ENCODE data around the gene RBM44. TPM values are rescaled to one million over a fixed set of nuclear protein-coding genes. Genes with fewer than 3 reads are reported as not detected.
"Not testable (repeated sequence)": the region's sequence is repeated elsewhere in the genome, so short reads cannot be mapped to it uniquely, and the experiment has no call there.

The RBM44 gene
- total RNA-seq, 1 experiment from 2014 or later: 0.94 TPM

DNA sequence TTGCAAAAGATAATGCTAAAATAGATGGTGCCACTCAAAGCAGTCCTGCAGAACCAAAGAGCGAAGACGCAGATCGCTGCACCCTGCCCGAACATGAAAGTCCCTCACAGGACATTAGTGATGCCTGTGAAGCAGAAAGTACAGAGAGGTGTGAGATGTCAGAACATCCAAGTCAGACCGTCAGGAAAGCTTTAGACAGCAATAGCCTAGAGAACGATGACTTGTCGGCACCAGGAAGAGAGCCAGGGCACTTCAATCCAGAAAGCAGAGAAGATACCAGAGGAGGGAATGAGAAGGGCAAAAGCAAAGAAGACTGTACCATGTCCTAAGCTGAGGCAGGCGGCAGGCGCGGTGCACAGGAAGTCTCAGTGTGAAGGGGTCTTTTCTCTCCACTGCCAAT, 34.8 kb upstream of the RBM44 start:
- BruUV-seq (replicated peaks): no TSS peak
- POLR2A ChIA-PET (ENCODE audit: unreplicated experiment): interaction anchor here (0.9 kb wide), 1 partner anchor 86 kb away, joined by 3 read pairs; no protein-coding TSS in a partner anchor
- peaks cover 41% of the 10 kb centered on the region for H3K36me3 ChIP-seq (ENCODE audit: low read depth)

DNA sequence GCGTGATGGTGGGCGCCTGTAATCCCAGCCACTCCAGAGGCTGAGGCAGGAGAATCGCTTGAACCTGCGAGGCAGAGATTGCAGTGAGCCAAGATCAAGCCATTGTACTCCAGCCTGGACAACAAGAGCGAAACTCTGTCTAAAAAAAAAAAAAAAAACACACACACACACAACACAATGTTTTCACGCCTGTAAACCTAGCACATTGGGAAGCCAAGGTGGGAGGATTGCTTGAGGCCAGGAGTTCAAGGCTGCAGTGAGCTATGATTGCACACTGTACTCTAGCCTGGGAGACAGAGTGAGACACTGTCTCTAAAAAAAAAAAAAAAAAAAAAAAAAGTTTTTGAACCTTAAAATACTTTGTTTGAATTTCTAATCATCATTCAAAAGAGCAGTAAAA, 33.5 kb upstream of the RBM44 start:
- POLR2A ChIA-PET (ENCODE audit: unreplicated experiment): interaction anchor here (0.7 kb wide), 1 partner anchor 45 kb away, joined by 36 read pairs; no protein-coding TSS in a partner anchor
- H3K4me3 ChIP-seq: not testable (repeated sequence)
- CTCF ChIA-PET: interaction anchor here (0.7 kb wide), 1 partner anchor 52 kb away, joined by 10 read pairs; no protein-coding TSS in a partner anchor

More for the DNA sequence above, 34.8 kb upstream of the RBM44 start:
- peaks cover 4% of the 10 kb centered on the region; the same call in 1 of the 2 replicates for H3F3A ChIP-seq (ENCODE audit: insufficient read depth, low read depth)
- no peaks in the 10 kb centered on the region for H3K9me2 ChIP-seq (ENCODE audit: insufficient read depth)
- TF ChIP-seq, protein P1, sequence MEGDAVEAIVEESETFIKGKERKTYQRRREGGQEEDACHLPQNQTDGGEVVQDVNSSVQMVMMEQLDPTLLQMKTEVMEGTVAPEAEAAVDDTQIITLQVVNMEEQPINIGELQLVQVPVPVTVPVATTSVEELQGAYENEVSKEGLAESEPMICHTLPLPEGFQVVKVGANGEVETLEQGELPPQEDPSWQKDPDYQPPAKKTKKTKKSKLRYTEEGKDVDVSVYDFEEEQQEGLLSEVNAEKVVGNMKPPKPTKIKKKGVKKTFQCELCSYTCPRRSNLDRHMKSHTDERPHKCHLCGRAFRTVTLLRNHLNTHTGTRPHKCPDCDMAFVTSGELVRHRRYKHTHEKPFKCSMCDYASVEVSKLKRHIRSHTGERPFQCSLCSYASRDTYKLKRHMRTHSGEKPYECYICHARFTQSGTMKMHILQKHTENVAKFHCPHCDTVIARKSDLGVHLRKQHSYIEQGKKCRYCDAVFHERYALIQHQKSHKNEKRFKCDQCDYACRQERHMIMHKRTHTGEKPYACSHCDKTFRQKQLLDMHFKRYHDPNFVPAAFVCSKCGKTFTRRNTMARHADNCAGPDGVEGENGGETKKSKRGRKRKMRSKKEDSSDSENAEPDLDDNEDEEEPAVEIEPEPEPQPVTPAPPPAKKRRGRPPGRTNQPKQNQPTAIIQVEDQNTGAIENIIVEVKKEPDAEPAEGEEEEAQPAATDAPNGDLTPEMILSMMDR (conservative IDR thresholded peaks at IDR 0.05): no peak
- no peak for TF ChIP-seq EZH2 (IDR thresholded peaks at IDR 0.05; ENCODE audit: low read depth)
- H3K27me3 ChIP-seq (ENCODE audit: insufficient read depth, low read depth): no peaks in the 10 kb centered on the region
- no peaks in the 10 kb centered on the region for H3K9me3 ChIP-seq (ENCODE audit: insufficient read depth, low read depth)
- intact Hi-C loops (cut with micrococcal nuclease; ENCODE audit: unreplicated experiment): no loop called here
- CTCF ChIA-PET: no interaction called here
- no peak for DNase-seq
- H3K27ac ChIP-seq: no peak overlapping the region
- no peak overlapping the region for H3K4me2 ChIP-seq
- H2AFZ ChIP-seq: no peak overlapping the region
- H4K20me1 ChIP-seq (ENCODE audit: insufficient read depth): peaks cover 16% of the 10 kb centered on the region
- no peaks in the 10 kb centered on the region for H3K79me2 ChIP-seq (ENCODE audit: low read depth)
- H3K4me3 ChIP-seq: no peak overlapping the region
- no peaks in the 10 kb centered on the region; the same call in 1 of the 2 replicates for H3K4me1 ChIP-seq (replicated peaks; ENCODE audit: insufficient read depth)

DNA sequence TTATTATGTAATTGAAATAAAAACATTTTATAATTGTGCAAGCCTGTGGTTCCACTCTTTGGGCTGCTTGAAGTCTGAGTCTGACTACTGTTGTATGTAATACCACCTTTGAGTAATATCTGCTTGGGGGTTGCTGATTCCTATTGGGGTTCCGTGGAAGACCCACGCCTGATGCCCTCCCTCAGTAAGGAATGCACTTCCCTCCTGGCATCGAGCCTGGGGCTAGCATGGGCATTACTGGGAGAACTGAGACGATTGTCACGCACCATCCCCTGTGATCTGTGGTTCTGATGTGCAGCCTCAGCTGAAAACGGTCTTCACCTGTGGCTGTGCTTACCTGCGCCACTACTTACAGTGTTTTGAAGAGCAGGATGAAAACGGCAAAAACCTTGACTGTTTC, 32.7 kb upstream of the RBM44 start:
- H3K27ac ChIP-seq: no peak overlapping the region
- CTCF ChIA-PET: no interaction called here
- no TSS peak for BruUV-seq (replicated peaks)

More for the DNA sequence above, 33.5 kb upstream of the RBM44 start:
- peaks cover 22% of the 10 kb centered on the region for H4K20me1 ChIP-seq (ENCODE audit: insufficient read depth)
- BruUV-seq (replicated peaks): TSS peak; percentile 26
- H3K9me3 ChIP-seq (ENCODE audit: insufficient read depth, low read depth); H3F3A ChIP-seq (ENCODE audit: insufficient read depth, low read depth); H3K4me2 ChIP-seq; H3K79me2 ChIP-seq (ENCODE audit: low read depth); DNase-seq; H2AFZ ChIP-seq; H3K4me1 ChIP-seq (replicated peaks; ENCODE audit: insufficient read depth); H3K27me3 ChIP-seq (ENCODE audit: insufficient read depth, low read depth); H3K27ac ChIP-seq; intact Hi-C loops (cut with micrococcal nuclease; ENCODE audit: unreplicated experiment); H3K9me2 ChIP-seq (ENCODE audit: insufficient read depth): not testable (repeated sequence)
- peaks cover 30% of the 10 kb centered on the region for H3K36me3 ChIP-seq (ENCODE audit: low read depth)

DNA sequence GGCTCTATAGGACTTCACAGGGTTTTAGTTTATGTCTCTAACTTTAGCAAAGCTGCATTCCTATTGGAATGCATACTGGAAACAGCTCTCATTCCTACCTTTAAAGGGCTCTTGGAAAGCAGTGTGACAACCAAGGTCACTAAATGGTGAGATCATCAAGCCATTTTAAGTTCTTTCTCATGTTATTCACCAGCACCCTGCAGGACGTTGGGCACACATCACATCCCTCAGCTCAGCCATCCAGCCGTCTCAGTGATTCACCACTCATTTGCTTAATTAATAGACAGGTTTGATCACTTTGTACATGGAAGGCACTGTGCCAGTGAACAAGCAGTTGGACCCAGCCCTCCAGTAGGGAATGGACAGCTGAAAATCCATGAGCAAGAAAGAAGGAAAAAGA, 32.2 kb upstream of the RBM44 start:
- ChIA-PET POLR2A (ENCODE audit: unreplicated experiment) (interaction anchor here (0.5 to 0.7 kb wide), 2 partner anchors 27 to 92 kb away, joined by 4 to 11 read pairs; no protein-coding TSS in a partner anchor), CTCF (interaction anchor here (0.6 kb wide), 1 partner anchor 43 kb away, joined by 3 read pairs; no protein-coding TSS in a partner anchor)
- no peak for TF ChIP-seq EZH2 (IDR thresholded peaks at IDR 0.05; ENCODE audit: low read depth)
- TF ChIP-seq, protein P1 (conservative IDR thresholded peaks at IDR 0.05): no peak
- Histone ChIP-seq H3K27me3 (ENCODE audit: insufficient read depth, low read depth) (no peaks in the 10 kb centered on the region), H3K27ac (no peak overlapping the region), H3K4me1 (replicated peaks; ENCODE audit: insufficient read depth) (no peaks in the 10 kb centered on the region; the same call in 1 of the 2 replicates), H3K36me3 (ENCODE audit: low read depth) (peaks cover 27% of the 10 kb centered on the region), H3K79me2 (ENCODE audit: low read depth) (no peaks in the 10 kb centered on the region), H3K4me2 (no peak overlapping the region), H3K9me3 (ENCODE audit: insufficient read depth, low read depth) (no peaks in the 10 kb centered on the region), H3F3A (ENCODE audit: insufficient read depth, low read depth) (peaks cover 7% of the 10 kb centered on the region; the same call in 1 of the 2 replicates), H4K20me1 (ENCODE audit: insufficient read depth) (peaks cover 22% of the 10 kb centered on the region), H3K9me2 (ENCODE audit: insufficient read depth) (no peaks in the 10 kb centered on the region), H3K4me3 (no peak overlapping the region), H2AFZ (no peak overlapping the region)
- BruUV-seq (replicated peaks): no TSS peak
- intact Hi-C loops (cut with micrococcal nuclease; ENCODE audit: unreplicated experiment): no loop called here
- DNase-seq: no peak

More for the DNA sequence above, 32.7 kb upstream of the RBM44 start:
- TF ChIP-seq EZH2 (IDR thresholded peaks at IDR 0.05; ENCODE audit: low read depth): no peak
- Histone ChIP-seq H3K36me3 (ENCODE audit: low read depth) (peaks cover 29% of the 10 kb centered on the region), H3K4me2 (no peak overlapping the region), H3F3A (ENCODE audit: insufficient read depth, low read depth) (peaks cover 7% of the 10 kb centered on the region; the same call in 1 of the 2 replicates), H3K79me2 (ENCODE audit: low read depth) (no peaks in the 10 kb centered on the region), H3K9me3 (ENCODE audit: insufficient read depth, low read depth) (no peaks in the 10 kb centered on the region), H3K4me1 (replicated peaks; ENCODE audit: insufficient read depth) (no peaks in the 10 kb centered on the region; the same call in 1 of the 2 replicates), H3K4me3 (no peak overlapping the region), H3K27me3 (ENCODE audit: insufficient read depth, low read depth) (no peaks in the 10 kb centered on the region), H4K20me1 (ENCODE audit: insufficient read depth) (peaks cover 22% of the 10 kb centered on the region), H2AFZ (no peak overlapping the region), H3K9me2 (ENCODE audit: insufficient read depth) (no peaks in the 10 kb centered on the region)
- intact Hi-C loops (cut with micrococcal nuclease; ENCODE audit: unreplicated experiment): no loop called here
- POLR2A ChIA-PET (ENCODE audit: unreplicated experiment): interaction anchor here (0.7 kb wide), 2 partner anchors 27 to 44 kb away, joined by 4 to 36 read pairs; no protein-coding TSS in a partner anchor
- DNase-seq: no peak

Measured in PC-9 (cell line).